Peyer's patch (tissue), 4 donors: Measurements from ENCODE around the gene IRF9. TPM values are rescaled to one million over a fixed set of nuclear protein-coding genes. Genes with fewer than 3 reads are reported as not detected.

Experiments used
- DNase-seq, 3 donors: peaks; one replicate each; pipeline ENCODE4 v3.0.0-alpha.2; 2017 to 2019
- H3K27ac ChIP-seq, 4 donors: fragments of 200-600 bp; sonication (generic); one replicate each; pipeline ENCODE4 v1.5.1; 2016 to 2019
- H3K27me3 ChIP-seq, 2 donors: fragments of 200-600 bp; sonication (generic); one replicate each; pipeline ENCODE4 v1.5.1; 2019
- H3K36me3 ChIP-seq, 3 donors: fragments of 200-600 bp; sonication (generic); one replicate each; pipeline ENCODE4 v1.5.1; 2016 to 2019
- H3K4me1 ChIP-seq, 4 donors: fragments of 200-600 bp; sonication (generic); one replicate each; pipeline ENCODE4 v1.5.1; 2016 to 2019
- H3K4me3 ChIP-seq, 4 donors: fragments of 200-600 bp; sonication (generic); 1 replicate in 3 of 4; 2 replicates in 1 of 4; pipeline ENCODE4 v1.5.1; 2016 to 2019; ENCODE audit warnings: mild to moderate bottlenecking in 1 of 4
- H3K9me3 ChIP-seq, 4 donors: fragments of 200-600 bp; sonication (generic); one replicate each; pipeline ENCODE4 v1.5.1; 2016 to 2019; ENCODE audit warnings: mild to moderate bottlenecking in 1 of 4
- CTCF ChIP-seq, 6 experiments: fragments of 450-650 bp in 4 of 6; fragments of 200-600 bp in 2 of 6; sonication (generic) in 1 of 6; IDR thresholded peaks; one replicate each; pipeline ENCODE4 v1.5.1; 2017 to 2019; ENCODE audit warnings: antibody characterized with exemption in 6 of 6, mild to moderate bottlenecking in 3 of 6, moderate library complexity in 1 of 6
- POLR2A ChIP-seq, 2 donors: fragments of 450-650 bp; IDR thresholded peaks; one replicate each; pipeline ENCODE4 v1.5.1; 2017; ENCODE audit warnings: antibody characterized with exemption in 2 of 2, mild to moderate bottlenecking in 2 of 2, moderate library complexity in 2 of 2
- total RNA-seq, 4 donors: library from RNA; depleted of rRNA; stranded (reverse); fragments of >200 nt; gene quantifications; one replicate each; pipeline ENCODE4 v1.1.0, GENCODE V29; 2016

IRF9 gene
- total RNA-seq, 4 donors from 2014 or later = 64.1 to 219 (median 80.8) TPM

GRCh38 chr14:24177041-24177825, 16.2 kb downstream of the IRF9 start:
- no peaks in the 10 kb centered on the region for H3K9me3 ChIP-seq
- DNase-seq = peak in 1 of 3 donors; percentile 24
- peaks cover 0 to 62% (median 0%) of the 10 kb centered on the region in 3 donors for H3K36me3 ChIP-seq
- H3K27ac ChIP-seq = no peak overlapping the region
- TF ChIP-seq CTCF (IDR thresholded peaks at IDR 0.05) = no peak
- TF ChIP-seq POLR2A (IDR thresholded peaks at IDR 0.05) = no peak
- H3K4me3 ChIP-seq = no peak overlapping the region
- no peaks in the 10 kb centered on the region for H3K4me1 ChIP-seq
- H3K27me3 ChIP-seq = no peaks in the 10 kb centered on the region

- Histone ChIP-seq H3K4me3 (no peak overlapping the region), H3K9me3 (no peaks in the 10 kb centered on the region), H3K36me3 (peaks cover 0 to 69% (median 0%) of the 10 kb centered on the region in 3 donors), H3K4me1 (no peaks in the 10 kb centered on the region), H3K27me3 (no peaks in the 10 kb centered on the region), H3K27ac (no peak overlapping the region)
- peak in 1 of 3 donors; percentile 45 for DNase-seq
- TF ChIP-seq POLR2A (IDR thresholded peaks at IDR 0.05) (no peak), CTCF (IDR thresholded peaks at IDR 0.05) (no peak)
Measured at GRCh38 chr14:24177891-24178290, 16.8 kb downstream of the IRF9 start.

GRCh38 chr14:24178399-24179178, 17.5 kb downstream of the IRF9 start:
- Histone ChIP-seq H3K9me3 (no peaks in the 10 kb centered on the region), H3K27ac (no peak overlapping the region), H3K36me3 (peaks cover 0 to 76% (median 0%) of the 10 kb centered on the region in 3 donors), H3K4me3 (no peak overlapping the region), H3K4me1 (no peaks in the 10 kb centered on the region), H3K27me3 (no peaks in the 10 kb centered on the region)
- TF ChIP-seq POLR2A (IDR thresholded peaks at IDR 0.05) = no peak
- TF ChIP-seq CTCF (IDR thresholded peaks at IDR 0.05) = no peak
- DNase-seq = no peak

GRCh38 chr14:24179294-24179960, 18.4 kb downstream of the IRF9 start:
- Histone ChIP-seq H3K27me3 (no peaks in the 10 kb centered on the region), H3K27ac (peak overlapping the region in 1 of 4 donors; percentile 16), H3K36me3 (peaks cover 0 to 84% (median 0%) of the 10 kb centered on the region in 3 donors), H3K4me3 (no peak overlapping the region), H3K4me1 (no peaks in the 10 kb centered on the region), H3K9me3 (no peaks in the 10 kb centered on the region)
- no peak for TF ChIP-seq CTCF (IDR thresholded peaks at IDR 0.05)
- no peak for TF ChIP-seq POLR2A (IDR thresholded peaks at IDR 0.05)
- peak in 1 of 3 donors; percentile 43 for DNase-seq

GRCh38 chr14:24179961-24180796, 19.1 kb downstream of the IRF9 start:
- Histone ChIP-seq H3K27ac (peak overlapping the region in 1 of 4 donors; percentile 19), H3K9me3 (no peaks in the 10 kb centered on the region), H3K4me3 (no peak overlapping the region), H3K27me3 (no peaks in the 10 kb centered on the region), H3K4me1 (no peaks in the 10 kb centered on the region), H3K36me3 (peaks cover 0 to 92% (median 0%) of the 10 kb centered on the region in 3 donors)
- no peak for DNase-seq
- TF ChIP-seq POLR2A (IDR thresholded peaks at IDR 0.05) = no peak
- no peak for TF ChIP-seq CTCF (IDR thresholded peaks at IDR 0.05)
